ENCODE data around the gene ZNF423.

GRCh38 chr16:49653577-49653976 is 202.3 kb downstream of the ZNF423 start:
- TF ChIP-seq SIN3A (IDR thresholded peaks at IDR 0.05; ENCODE audit: borderline replicate concordance, insufficient read depth, low read length), result no peak
- no peak for TF ChIP-seq POLR2AphosphoS5 (IDR thresholded peaks at IDR 0.05; ENCODE audit: low read depth, low read length)

All from PFSK-1 (cell line).